ENCODE data around the gene SLC39A7.

DNA sequence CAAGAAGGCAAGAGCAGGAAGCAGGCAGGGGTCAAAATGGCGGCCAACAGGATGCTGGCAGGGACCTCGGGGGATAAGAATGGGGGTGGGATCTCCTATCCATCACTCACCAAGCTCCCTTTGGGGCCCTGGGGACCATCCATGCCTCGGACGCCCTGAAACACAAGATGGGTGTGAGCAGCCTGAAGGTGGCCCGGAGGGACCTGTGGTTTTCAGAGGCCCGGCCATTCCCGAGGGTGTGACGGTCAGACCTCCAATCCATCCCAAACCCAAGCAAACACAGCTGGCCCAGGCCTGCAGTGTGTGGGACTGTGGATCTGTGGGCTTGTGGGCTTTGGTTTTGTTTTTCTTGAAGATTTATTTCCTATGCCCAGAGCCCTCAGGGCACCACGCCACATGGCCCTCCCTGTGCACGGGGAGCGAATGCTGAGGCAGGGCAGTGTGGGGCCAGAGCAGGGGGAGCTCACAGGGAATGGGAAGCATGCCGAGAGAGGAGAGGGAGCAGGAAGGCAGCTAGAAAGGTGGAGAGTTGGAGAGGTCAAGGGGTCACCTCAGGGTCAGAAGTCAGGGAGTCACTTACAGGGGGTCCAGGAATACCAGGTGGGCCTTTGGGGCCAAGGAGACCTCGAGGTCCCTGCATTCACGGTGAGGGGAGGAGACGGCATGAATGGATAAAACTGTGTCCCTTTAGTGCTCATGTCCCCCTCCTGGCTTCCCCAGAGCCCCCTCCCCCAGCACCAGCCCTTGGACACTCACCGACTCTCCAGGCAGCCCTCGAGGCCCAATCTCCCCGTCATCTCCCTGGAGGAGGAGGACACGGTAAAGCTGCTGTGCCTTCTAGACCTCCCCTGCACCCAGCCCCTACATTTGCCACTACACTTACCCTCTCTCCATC lies 22.9 kb upstream of the SLC39A7 start:
- TF ChIP-seq, protein P1, sequence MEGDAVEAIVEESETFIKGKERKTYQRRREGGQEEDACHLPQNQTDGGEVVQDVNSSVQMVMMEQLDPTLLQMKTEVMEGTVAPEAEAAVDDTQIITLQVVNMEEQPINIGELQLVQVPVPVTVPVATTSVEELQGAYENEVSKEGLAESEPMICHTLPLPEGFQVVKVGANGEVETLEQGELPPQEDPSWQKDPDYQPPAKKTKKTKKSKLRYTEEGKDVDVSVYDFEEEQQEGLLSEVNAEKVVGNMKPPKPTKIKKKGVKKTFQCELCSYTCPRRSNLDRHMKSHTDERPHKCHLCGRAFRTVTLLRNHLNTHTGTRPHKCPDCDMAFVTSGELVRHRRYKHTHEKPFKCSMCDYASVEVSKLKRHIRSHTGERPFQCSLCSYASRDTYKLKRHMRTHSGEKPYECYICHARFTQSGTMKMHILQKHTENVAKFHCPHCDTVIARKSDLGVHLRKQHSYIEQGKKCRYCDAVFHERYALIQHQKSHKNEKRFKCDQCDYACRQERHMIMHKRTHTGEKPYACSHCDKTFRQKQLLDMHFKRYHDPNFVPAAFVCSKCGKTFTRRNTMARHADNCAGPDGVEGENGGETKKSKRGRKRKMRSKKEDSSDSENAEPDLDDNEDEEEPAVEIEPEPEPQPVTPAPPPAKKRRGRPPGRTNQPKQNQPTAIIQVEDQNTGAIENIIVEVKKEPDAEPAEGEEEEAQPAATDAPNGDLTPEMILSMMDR (IDR thresholded peaks at IDR 0.05; ENCODE audit: low read depth, low read length) = no peak
- TF ChIP-seq EZH2phosphoT487 (IDR thresholded peaks at IDR 0.05; ENCODE audit: low read depth) = no peak
